HG03196 (cell line): ENCODE measurements around the gene GRM8.

Experiments
- ATAC-seq: cut with Tn5 transposase; IDR thresholded peaks from one replicate; pipeline ENCODE4 v1.9.1; 2021; ENCODE audit not compliant: unreplicated experiment

Gene GRM8

DNA sequence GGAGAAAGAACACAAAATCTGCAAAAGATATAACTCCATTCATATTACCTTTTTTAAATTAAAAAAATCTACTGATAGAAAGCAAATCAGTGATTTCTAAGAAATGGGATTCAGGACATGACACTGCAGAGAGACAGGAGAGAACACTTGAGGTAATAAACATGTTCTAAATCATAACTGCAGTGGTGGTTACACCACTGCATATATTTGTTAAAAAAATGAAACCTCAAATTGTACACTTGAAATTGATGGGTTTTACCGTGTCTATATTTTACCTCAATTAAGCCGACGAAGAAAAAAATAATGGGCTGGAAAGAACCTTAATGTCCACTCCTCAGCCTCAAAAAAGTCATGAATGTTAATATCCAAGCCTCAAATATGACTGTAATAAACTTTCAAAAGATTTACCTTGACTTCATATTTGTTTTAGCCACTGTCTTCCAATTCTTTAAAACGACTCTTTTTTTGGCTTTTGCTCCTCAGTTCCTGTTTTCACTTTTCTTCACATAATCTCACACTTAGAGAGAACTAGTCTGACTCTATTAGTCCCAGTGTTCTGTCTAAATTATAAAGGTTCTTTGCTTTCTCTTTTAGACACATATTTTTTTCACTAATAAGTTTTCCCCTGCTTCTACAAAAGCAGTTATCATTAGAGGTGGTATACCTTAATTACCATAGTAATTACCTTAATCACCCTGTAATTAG is 502.4 kb downstream of the GRM8 start:
- ATAC-seq, result no peak

DNA sequence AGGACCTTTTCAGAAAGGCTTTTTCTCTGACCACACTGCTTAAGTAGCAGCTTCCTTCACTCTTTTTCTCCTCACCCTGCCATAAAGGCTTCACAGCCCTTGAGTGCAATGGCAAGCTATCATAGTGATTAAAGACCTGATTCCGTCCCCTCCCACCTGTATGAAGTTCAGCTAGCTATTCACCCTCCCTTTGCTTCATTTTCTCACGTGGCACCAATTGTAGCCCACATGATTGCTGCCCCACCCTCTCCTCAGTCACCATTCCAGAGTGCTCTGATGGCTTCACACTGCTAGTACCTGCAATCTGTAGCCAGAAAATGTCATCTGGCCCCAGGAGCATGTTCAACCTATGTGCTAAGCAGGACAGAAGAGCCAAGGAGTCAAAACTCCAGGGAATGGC is 523.8 kb downstream of the GRM8 start:
- ATAC-seq, result no peak

DNA sequence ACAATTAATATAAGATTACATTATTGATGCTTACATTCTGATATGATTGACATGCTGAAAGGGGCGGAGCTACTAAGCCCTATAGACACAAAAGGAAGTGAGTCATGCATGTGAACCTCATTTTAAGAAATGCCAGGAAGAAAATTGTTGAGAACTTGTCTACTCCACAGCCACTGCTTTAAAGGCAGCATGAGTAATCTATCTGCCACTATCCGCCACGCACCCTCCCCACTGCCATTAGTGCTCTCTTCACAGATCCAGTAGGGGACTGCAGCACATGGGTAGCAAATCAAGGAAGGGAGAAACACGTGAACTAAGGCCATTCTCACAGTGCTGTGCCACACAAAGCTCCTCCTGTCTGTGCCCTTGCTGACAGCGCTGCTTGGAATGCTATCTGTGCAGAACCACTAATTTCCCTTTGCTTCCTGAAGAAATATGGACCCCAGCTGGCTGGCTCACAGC is 524.8 kb downstream of the GRM8 start:
- ATAC-seq, result no peak

DNA sequence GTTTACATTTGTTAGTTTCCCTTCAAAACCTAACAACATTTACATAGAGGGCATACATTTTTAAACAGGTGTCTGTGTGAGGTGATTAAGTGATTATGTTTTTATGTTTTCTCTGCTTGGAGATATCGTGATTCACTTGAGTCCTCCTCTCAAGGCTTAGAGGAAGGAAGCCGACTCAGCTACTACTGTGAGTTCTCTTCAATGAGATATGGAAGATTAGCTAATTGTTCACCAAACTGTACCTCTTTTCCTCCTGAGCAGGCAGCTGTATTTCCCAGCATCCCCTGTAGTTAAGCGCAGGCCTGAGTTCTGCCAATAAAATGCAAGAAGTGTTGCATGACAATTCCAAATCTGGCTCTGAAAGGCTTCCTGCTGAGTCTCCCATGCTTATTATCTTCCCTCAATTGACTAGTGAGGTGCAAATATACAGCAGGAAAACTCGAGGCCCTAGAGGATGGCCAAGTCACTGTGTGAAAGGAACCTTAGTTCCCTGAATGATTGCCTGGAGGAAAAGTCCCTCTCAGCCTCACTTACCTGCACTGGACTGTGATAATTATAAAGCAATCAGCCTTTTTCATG is 528.7 kb downstream of the GRM8 start:
- ATAC-seq, result no peak

DNA sequence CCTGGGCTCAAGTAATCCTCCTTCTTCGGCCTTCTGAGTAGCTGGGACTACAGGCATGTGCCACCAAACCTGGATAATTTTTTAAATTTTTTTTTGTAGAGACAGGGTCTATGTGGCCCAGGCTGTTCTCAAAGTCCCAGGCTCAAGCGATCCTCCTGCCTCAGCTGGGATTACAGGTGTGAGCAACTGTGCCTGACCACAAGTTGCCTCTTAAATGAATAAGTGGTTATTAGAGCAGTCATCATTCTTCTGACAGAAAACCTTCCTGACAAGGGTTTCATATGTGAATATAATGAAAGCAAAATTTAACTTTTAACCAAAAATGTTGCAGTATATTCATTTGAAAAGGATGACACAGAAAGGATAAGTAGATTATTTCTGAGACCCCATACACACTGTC is 532.5 kb downstream of the GRM8 start:
- peak; percentile 89 for ATAC-seq

DNA sequence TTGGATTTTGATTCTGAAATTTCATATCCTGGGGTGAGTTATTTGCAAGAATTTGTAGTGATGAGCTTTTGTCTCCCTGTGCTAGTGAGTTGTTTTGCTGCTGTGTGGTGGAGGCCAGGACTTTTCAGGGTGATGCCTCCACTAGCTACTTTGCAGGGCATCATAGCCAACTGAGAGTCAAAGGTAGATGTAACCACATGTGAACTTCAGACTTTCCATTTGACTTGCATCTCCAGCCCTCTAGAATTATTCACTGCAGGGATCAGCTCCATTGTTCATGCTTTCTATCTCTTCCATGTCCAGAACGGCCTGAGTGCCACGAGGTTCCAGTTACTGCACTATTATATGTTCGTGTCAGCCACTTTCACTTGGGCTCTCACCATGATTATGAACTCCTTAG is 534.3 kb downstream of the GRM8 start:
- no peak for ATAC-seq

DNA sequence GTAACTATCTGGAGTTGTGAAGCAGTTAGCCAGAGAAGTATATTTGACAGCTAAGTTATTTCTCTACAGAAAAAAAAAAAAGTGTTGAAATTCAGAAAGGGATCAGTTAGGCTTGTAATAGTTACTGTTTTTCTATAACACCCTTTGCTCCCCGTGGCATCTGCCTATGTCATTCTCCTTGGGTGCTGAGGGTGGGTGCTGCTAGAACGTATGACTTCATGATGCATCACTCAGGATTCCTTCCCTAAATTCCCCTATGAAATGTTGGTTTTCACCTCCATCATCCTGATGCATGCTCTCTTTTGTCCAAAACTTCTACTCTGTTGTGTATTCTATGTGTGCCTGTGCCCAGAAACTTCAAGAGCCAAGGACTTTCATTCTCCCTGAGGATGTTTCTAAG is 536.4 kb downstream of the GRM8 start:
- ATAC-seq, result no peak

DNA sequence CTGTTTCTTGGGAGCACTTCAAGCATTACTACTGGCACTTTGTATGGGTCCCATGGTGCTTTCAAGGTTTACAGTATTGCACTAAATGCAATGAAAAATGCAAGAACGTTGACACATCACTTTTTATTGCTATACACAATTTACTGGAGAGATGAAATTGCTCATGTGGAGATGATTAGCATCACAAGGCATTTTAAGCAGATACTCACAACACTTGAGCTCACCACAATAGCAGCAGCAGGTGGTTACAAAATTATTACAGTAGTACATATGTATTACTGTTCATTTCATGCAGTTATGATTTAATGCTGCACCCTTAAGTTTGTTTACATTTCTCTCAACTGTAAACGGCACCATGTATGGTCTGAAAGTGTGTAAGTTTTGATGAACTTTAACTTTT is 537.7 kb downstream of the GRM8 start:
- no peak for ATAC-seq

DNA sequence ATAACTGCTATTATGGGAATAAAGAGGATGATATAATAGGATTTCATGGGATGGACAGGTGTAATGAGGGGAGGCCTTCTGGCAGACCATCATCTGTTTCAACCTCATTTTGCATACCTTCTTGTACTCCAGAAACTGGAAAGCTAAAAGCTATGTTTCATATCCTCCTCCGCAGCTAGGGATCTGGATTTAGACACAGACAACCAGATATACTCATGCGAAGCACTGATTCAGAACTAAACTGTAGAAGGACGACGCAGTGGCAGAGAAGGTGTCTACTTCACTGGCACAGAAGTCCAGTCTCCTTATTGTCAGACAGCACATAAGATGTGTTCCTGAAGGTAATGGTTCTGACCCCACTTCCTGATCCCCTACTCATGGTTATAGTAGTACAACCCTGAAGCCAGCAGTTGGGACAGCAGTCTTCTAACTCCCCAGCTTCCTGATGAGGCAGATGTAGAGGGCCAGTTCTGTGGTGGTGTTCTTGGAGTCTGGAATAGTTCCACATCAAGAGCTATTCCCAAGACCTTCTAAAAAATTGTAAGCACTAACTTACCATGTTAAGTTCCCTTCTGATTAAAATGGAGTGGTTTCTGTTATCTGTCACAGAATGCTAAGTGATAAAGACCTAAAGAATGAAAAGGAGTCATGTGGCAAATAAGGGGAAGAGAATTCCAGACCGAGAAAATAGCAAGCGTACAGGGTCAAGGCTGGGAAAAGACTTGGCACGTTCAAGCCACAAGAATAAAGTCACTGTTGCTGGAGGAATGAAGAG is 550.3 kb downstream of the GRM8 start:
- peak; percentile 50 for ATAC-seq

DNA sequence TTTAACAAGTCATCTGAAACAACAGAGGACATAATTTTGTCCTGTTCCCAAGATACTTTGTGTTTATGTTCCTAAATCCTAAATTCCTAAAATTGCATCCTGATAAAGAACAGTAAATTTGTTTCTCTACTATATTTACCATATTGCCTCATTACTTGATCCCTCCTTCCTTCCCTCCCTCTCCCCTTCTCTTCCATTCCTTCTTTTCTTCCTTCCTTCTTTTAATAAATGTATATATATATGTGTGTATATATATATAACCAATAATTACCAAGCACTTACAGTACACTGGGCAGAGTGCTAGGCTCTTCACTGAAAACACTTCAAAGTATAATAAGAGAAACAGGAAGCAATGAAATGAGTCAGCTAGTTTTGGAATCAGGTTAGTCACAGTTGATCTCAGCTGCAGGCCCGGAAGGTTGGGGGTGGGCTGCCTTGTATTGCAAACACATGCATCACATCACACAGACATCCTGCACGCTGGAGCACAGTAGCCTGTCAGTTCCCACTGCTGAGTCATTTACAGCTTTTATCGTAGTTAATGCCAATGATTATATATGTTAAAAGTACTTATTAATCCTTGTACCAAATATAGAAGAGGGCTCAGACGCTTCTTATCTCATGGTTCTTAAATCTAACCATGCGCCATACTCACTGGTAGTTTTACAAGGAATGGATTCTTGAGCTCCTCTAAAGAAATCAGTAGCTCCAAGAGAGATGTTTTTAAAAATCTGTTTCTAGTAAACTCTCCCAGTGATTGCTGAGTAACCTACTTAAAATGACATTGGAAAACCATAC is 551.7 kb downstream of the GRM8 start:
- peak; percentile 94 for ATAC-seq

DNA sequence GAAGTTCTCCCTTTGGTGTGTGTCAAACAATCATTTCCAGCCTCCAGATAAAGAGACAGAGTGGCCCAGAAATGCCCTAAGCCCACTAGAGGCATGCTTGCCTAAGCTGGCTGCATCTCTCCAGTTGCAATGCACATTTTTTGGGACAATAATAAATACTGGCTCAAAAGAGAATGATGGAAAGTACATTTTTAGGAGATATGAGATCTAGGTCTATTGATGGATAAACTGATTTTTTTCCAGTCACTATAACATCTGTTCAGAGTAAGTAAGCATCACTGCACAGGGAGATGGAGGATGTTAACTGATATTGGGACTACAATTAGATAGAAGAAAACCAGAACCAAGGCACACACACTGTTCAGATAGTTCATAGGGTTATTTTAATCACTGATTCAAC is 553.0 kb downstream of the GRM8 start:
- no peak for ATAC-seq

DNA sequence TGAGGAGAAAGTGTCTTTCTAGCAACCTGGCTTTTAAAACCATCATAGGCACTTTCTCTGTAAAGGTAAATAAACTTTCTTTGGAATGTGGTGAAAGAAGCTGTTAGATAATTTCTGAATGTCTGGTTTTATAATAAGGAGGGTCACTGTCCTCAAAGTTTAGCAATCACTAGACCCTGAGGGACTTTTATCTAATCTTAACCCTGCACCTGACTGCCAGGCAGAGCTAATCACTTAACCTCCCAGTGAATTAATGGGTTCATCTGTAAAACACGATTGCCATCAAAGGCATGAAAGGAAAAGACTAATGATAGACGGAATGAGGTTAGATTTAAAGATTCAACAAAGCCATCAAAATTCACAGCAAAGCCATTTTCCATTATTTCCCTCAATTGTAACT is 553.8 kb downstream of the GRM8 start:
- no peak for ATAC-seq

DNA sequence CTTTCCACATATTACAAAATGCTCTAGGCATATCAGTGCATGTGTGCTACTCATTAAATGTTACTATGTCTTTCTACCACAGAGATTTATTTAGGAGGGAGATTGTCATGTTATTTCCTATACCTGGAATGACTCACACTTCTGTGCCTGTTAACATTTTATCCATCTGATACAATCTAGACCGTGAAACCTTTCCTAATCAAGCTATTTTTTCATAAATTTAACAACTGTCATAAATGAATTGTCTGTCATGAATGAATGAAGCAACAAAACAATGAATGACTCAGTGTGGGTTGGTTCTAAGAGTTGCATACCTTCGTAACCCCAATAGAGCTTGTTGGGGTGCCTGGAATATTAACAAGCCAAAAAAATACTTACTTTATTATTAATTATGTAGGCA is 554.3 kb downstream of the GRM8 start:
- no peak for ATAC-seq

DNA sequence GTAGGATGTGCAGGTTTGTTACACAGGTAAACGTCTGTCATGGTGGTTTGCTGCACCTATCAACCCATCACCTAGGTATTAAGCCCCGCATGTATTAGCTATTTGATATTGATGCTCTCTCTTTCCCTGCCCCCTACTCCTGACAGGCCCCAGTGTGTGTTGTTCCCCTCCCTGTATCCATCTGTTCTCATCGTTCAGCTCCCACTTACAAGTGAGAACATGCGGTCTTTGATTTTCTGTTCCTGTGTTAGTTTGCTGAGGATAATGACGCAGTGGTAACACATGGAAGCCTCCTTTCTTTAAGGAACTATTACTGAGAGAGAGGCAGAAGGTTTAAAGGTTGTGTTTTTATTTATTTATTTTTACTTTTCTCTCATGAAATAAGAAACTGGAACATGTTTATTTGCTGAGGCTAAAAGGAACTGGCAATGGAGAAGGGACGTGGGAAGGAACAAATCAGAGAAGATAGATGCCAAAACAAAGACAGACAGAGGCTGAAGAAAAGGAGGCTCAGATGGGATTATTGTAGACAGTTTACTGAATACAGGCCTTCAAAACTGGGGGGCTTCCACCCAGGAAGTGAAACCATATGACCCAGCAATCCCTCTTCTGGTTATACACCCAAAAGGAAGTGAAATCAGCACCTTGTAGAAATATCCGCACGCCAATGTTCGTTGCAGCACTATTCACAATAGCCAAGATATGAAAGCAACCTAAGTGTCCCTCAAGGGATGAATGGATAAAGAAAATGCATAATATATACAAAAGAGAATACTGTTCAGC is 556.3 kb downstream of the GRM8 start:
- ATAC-seq, result peak; percentile 29

DNA sequence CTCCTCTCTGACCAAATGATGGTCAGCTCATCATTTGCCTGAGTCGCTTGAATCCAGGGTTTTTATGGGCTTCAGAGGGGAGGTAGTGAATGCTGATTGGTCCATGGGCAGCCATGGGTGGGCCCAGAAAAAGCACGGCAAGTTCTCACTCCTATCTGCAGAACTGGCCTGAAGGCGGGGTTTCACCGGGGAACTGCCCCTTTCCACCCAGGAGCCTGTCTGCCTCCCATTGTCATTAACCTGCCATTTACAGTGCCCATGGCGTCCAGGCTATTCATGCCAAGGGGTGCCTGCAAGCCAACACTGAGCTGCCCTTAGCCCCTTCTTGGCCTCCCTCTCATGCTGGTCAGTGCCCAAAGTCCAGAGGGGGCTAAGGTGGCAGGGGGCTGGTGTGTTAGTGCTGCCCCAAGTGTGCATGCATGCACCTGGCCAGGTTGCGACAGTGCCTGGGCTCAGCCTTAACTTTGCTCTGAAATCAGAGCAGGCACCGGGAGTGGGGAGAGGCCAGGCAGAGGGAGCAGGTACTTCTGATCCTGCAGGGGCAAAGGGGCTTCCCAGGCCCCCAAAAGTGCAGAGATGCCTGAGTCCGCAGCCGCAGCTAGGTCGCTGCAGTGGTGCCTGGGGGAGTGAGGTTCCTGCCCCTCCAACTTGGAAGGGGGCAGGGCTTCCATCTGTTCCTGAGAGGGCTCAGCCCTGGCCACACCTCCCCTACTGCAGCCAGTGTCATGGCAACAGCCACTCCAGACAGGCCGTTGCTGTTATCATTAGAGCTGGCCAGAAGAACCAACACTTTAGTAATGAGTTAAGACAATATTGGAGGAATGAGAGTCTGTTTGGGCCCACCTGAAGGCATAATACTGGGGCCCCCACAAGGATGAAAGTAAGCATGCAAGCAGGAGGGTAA is 561.6 kb downstream of the GRM8 start:
- no peak for ATAC-seq

DNA sequence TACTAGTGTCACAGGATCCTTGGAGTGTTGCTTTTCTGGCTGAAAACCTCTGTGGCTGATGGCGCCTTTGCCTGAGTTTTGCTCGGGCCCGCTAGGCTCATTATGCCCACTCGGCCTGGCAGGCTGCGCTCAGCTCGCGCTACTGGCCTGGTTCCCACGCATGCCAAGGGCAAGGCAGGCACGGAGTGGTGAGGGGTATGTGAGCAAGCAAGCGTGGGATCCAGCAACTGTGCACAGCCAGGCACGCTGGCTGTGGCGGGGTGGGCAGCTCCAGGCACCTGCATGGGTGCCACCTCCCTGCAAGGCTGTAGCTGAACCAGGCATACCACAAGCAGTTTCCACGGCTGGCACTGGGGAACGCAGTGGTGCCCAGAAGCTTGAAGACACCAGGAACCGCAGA is 562.6 kb downstream of the GRM8 start:
- ATAC-seq, result no peak

DNA sequence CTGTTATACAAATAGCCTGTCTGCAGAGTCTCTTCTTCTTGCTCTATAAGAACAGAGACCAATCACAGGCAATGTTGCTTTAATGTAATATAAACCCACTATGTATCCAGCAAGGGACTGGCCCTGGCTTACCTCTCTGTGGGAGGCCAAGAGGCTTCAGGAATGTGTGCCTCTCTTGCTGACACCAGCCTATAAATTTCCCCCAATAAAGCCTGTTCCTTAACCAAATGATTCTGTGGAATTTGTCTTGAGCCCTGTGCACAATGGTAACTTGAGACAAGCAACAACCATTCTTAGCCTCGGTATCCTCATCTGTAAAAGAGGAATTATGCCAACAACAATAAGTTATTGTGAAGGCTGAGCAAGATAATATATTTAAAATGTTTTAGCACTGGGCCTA is 563.7 kb downstream of the GRM8 start:
- ATAC-seq, result no peak

DNA sequence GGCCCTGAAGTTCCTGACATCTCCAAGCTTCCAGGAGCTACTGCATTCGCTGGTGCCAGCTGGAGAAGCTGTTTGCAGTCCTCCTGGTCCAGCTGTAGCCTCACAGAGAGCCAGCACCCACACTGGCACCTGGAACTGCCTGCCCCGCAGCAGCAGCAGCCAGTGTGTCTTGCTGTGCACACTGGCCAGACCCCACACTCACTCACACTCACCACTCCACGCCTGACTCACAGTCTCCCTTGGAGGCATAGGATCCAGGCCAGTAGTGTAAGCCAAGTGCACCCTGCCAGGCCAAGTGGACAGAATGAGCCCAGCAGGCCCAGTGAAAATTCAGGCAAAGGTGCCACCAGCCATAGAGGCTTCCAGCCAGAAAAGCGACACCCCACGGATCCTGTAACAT is 566.3 kb downstream of the GRM8 start:
- ATAC-seq, result no peak

DNA sequence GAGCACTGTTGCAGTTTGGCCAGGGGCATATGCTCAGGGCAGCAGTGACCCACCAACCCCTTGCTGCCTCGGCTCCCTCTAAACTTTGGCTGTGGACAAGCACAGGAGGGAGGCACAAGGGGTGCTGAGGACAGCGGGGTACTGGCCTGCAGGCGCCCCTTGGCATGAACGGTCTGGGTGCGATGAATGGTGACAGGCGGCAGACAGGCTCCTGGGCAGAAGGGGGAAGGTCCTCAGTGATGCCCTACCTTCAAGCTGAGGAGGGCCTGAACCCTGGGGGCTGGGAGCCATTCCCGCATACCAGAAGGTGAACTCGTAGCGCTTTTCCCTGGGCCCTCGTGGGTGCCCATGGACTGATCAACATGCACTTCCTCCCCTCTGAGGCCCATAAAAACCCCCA is 567.1 kb downstream of the GRM8 start:
- no peak for ATAC-seq
